BE2C (cell line): ENCODE measurements around the gene ZNF774.
A peak's percentile ranks its signal among the peaks of the same experiment; 100 is the strongest.

Experiments
- DNase-seq: peaks from one replicate; pipeline ENCODE4 v3.0.0-alpha.2; 2020
- H3K27me3 ChIP-seq: fragments of 250-450 bp; sonication (Bioruptor Pico); 2 replicates; pipeline ENCODE4 v1.5.1; 2020; ENCODE audit warnings: mild to moderate bottlenecking
- H3K36me3 ChIP-seq: fragments of 250-450 bp; sonication (Bioruptor Pico); 2 replicates; pipeline ENCODE4 v1.5.1; 2020; ENCODE audit warnings: mild to moderate bottlenecking
- H3K4me1 ChIP-seq: fragments of 250-450 bp; sonication (Bioruptor Pico); 2 replicates; pipeline ENCODE4 v1.5.1; 2020
- H3K4me3 ChIP-seq: 2 replicates; pipeline ENCODE4 v1.5.1; 2011; ENCODE audit warnings: low read depth, low read length
- H3K9me3 ChIP-seq: fragments of 250-450 bp; sonication (Bioruptor Pico); 2 replicates; pipeline ENCODE4 v1.5.1; 2020
- TF ChIP-seq, protein P1 (sequence below): IDR thresholded peaks from 2 replicates; pipeline ENCODE4 v1.5.1; 2012; ENCODE audit warnings: mild to moderate bottlenecking, low read depth, low read length

The ZNF774 gene

GRCh38 chr15:90396321-90396720 is 44.2 kb downstream of the ZNF774 start:
- H3K4me3 ChIP-seq = no peak overlapping the region
- TF ChIP-seq, protein P1, sequence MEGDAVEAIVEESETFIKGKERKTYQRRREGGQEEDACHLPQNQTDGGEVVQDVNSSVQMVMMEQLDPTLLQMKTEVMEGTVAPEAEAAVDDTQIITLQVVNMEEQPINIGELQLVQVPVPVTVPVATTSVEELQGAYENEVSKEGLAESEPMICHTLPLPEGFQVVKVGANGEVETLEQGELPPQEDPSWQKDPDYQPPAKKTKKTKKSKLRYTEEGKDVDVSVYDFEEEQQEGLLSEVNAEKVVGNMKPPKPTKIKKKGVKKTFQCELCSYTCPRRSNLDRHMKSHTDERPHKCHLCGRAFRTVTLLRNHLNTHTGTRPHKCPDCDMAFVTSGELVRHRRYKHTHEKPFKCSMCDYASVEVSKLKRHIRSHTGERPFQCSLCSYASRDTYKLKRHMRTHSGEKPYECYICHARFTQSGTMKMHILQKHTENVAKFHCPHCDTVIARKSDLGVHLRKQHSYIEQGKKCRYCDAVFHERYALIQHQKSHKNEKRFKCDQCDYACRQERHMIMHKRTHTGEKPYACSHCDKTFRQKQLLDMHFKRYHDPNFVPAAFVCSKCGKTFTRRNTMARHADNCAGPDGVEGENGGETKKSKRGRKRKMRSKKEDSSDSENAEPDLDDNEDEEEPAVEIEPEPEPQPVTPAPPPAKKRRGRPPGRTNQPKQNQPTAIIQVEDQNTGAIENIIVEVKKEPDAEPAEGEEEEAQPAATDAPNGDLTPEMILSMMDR = no peak
- H3K9me3 ChIP-seq = no peaks in the 10 kb centered on the region
- H3K36me3 ChIP-seq = no peaks in the 10 kb centered on the region; the same call in 1 of the 2 replicates
- H3K27me3 ChIP-seq = no peaks in the 10 kb centered on the region
- DNase-seq = no peak
- H3K4me1 ChIP-seq = peaks cover under 1% of the 10 kb centered on the region

GRCh38 chr15:90400005-90400758 is 48.1 kb downstream of the ZNF774 start:
- TF ChIP-seq, protein P1 = no peak
- no peak for DNase-seq
- H3K9me3 ChIP-seq = no peaks in the 10 kb centered on the region
- no peak overlapping the region for H3K4me3 ChIP-seq
- H3K36me3 ChIP-seq = no peaks in the 10 kb centered on the region
- no peaks in the 10 kb centered on the region for H3K27me3 ChIP-seq
- peaks cover 5% of the 10 kb centered on the region for H3K4me1 ChIP-seq

GRCh38 chr15:90400759-90401314 is 48.8 kb downstream of the ZNF774 start:
- DNase-seq = peak; percentile 58
- Histone ChIP-seq H3K4me3 (no peak overlapping the region), H3K9me3 (no peaks in the 10 kb centered on the region), H3K36me3 (no peaks in the 10 kb centered on the region), H3K4me1 (peaks cover 5% of the 10 kb centered on the region), H3K27me3 (no peaks in the 10 kb centered on the region)
- TF ChIP-seq, protein P1 = no peak

DNA sequence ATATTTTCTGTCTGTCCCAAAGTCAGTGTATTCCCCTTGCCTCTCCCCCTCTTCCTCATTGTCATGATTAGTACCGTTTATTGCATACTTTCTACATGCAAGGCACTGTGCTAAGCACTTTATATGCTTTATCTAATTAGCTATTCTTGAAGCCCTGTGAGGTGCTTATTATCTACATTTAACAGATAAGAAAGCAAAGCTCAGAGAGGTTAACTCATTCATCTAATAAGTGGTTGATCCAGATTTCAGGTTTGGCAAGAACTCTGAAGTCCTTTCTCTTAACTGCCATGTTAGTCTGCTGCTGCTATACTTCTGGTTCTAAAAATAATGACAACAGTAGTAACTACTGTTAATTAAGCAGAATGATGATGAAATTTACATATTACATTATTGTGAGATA is 49.4 kb downstream of the ZNF774 start:
- Histone ChIP-seq H3K36me3 (no peaks in the 10 kb centered on the region), H3K4me1 (peaks cover 5% of the 10 kb centered on the region), H3K27me3 (no peaks in the 10 kb centered on the region), H3K4me3 (no peak overlapping the region), H3K9me3 (no peaks in the 10 kb centered on the region)
- no peak for DNase-seq
- TF ChIP-seq, protein P1 = no peak

- H3K36me3 ChIP-seq = no peaks in the 10 kb centered on the region
- TF ChIP-seq, protein P1 = no peak
- DNase-seq = no peak
- H3K27me3 ChIP-seq = no peaks in the 10 kb centered on the region
- H3K4me1 ChIP-seq = peaks cover 5% of the 10 kb centered on the region
- no peaks in the 10 kb centered on the region for H3K9me3 ChIP-seq
- no peak overlapping the region for H3K4me3 ChIP-seq
Observed at GRCh38 chr15:90402223-90402622, 50.1 kb downstream of the ZNF774 start.

GRCh38 chr15:90402767-90403166 is 50.7 kb downstream of the ZNF774 start:
- H3K36me3 ChIP-seq = no peaks in the 10 kb centered on the region
- TF ChIP-seq, protein P1 = no peak
- no peaks in the 10 kb centered on the region for H3K27me3 ChIP-seq
- no peak for DNase-seq
- H3K4me3 ChIP-seq = no peak overlapping the region
- no peaks in the 10 kb centered on the region for H3K9me3 ChIP-seq
- H3K4me1 ChIP-seq = peaks cover 5% of the 10 kb centered on the region
